Activated CD4-positive, alpha-beta T cell treated with anti-CD3 and anti-CD28 coated beads, Interleukin-2, amount 50 U/mL, for 24 hours (primary cell): ENCODE results near the gene ACSL6.
"Not testable (repeated sequence)": the region's sequence is repeated elsewhere in the genome, so short reads cannot be mapped to it uniquely, and the experiment has no call there.

ENCODE experiments used
- DNase-seq, 2 donors: peaks; one replicate each; pipeline ENCODE4 v3.0.0-alpha.2; 2020; ENCODE audit warnings: low read depth in 1 of 2, low spot score in 1 of 2

ACSL6 gene

DNA sequence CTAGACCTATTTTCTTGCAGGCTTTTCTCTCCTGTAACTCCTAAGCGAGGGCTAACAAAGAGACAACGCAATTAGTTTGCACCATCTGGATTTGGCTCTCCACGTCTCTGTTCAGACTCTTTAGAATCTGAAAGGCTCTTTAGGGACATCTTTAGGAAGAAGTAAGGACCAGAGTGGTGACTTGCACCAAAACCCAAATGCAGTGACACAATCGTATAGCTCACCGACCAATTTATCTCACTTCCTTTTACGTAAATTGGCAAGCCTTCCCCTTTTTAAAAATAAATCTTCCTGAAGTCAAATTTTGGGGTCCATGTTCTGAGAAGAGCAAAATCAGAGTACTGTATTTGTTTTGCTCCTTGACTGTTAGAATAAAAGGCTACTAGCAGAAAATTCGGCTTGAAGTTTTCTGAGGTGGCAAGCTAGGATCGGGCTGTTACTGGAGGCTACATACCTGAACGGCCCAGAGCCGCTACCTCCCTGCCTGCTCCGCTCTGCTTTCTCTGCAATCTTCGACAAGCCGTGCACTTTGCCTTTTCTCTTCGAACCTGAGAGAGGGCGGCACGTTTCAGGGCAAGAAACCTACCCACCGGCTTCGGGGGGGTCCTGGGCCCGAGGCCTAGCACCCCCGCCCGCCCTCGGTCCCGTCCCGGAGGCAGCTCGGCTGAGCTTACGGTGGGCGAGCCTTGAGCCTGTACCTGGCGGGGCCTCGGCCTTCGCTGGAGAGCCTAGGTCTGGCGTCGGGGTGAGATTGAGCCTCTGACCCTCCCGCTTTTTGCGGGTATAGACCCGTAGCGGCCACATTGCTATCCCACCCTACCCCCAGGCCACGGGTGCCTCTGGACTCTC is 66.5 kb downstream of the ACSL6 start:
- DNase-seq = no peak

DNA sequence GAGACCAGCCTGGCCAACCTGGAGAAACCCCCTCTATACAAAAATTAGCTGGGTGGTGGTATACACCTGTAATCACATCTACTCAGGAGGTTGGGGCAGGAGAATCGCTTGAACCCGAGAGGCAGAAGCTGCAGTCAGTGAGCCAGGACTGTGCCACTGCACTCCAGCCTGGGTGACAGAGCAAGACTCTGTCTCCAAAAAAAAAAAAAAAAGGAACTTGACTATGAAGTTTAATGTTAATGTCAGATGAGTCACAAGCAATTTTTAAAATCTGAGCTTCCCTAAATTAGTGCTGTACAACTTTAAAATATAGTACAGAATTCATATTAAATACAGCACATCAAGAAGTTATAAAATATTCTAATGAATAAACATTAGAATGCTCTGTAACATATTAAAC is 67.5 kb downstream of the ACSL6 start:
- DNase-seq = no peak

GRCh38 chr5:131942016-131942415 is 69.4 kb downstream of the ACSL6 start:
- DNase-seq = no peak

GRCh38 chr5:131939690-131940345 is 71.6 kb downstream of the ACSL6 start:
- DNase-seq = no peak

DNA sequence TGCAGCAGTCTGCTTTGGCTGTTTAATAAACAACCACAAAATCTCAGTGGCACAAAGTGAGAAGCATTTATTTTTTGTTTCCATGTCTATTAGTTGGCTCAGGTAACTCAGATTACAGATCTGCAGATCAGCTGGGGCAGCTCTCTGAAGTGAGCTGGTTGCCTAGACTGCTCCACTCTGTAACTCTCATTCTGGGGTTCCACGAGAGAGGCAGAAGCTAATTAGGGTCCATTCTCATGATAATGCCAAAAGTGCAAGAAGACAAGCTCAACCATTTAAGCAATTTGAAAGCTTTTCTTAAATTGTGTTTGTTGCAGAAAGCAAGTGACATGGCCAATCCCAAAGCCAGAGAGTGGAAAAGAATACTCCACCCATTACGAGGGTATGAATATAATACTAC is 79.2 kb downstream of the ACSL6 start:
- DNase-seq = no peak

DNA sequence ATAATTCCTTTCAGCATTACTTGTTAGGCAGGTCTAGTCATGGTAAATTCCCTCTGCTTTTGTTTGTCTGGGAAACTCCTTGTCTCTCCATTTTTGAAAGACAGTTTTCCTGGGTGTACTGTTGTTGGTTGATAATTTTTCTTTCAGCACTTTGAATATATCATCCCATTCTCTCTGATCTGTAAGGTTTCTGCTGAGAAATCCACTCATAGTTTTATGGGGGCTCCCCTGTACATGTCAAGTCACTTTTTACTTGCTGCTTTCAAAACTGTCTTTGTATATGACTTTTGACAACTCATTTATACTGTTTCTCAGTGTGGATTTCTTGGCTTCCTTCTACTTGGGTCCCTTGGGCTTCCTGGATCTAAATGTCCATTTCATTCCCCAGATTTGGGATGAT is 82.5 kb downstream of the ACSL6 start:
- DNase-seq = no peak

DNA sequence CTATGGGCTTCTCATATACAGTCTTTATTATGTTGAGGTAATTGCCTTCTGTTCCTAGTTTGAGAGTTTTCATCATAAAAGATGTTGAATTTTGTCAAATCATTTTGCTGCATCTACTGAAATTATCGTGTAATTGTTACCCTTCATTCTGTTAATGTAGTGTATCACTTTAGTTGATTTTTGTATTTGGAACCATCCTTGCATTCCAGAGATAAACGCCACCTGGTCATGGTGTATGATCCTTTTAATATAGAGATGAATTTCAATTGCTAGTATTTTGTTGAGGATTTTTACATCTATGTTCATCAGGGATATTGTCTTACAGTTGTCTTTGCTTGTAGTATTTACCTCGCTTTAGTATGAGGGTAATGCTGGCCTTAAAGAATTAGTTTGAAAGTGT is 85.3 kb downstream of the ACSL6 start:
- no peak for DNase-seq

DNA sequence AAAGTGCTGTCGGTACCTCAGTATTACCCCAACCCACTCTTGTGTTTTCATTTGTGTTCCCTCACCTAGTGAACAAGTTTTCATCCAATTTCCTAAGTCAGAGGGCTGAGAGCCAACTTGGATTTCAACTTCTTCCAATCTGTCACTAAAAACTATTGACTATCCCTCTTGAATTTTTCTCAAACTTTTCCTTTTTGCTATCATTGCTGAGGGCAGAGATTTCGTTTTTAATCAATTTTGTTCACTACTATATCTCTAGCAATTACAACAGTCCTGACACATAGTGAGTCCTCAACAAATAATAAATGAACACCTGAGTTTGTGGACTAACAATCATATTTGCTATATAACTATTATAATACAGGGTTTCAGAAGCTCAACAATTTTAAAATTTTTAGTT is 95.0 kb downstream of the ACSL6 start:
- DNase-seq = no peak

DNA sequence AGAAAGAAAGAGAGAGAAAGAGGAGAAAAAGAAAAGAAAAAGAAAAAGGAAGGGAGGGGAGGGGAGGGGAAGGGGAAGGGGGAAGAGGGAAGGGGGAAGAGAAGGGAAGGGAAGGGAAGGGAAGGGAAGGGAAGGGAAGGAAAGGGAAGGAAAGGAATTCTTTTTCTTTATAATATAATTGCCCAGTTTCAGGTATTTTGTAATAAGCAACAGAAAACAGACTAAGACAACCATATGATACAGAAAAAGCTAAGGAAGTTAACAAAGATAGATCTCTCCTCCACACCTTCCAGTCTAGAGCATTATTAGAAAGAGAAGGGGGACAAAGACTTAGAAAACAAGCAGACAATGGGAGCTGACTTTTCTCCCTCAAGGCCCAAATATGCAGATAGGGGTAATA is 97.0 kb downstream of the ACSL6 start:
- no peak for DNase-seq

- no peak for DNase-seq
Observed at GRCh38 chr5:131913603-131914002, 97.9 kb downstream of the ACSL6 start.

DNA sequence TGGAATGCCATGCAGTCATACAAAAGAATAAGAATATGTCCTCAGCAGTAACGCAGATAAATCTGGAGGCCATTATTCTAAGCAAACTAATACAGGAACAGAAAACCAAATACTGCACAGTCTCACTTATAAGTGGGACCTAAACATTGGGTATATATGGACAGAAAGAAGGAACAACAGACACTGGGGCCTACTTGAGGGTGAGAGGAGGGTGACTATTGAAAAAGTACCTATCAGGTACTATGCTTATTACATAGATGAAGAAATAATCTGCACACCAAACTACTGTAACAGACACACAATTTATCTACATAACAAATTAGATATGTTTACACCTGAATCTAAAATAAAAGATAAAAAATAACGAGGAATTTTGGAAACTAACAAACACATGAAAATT is 104.8 kb downstream of the ACSL6 start:
- no peak for DNase-seq

DNA sequence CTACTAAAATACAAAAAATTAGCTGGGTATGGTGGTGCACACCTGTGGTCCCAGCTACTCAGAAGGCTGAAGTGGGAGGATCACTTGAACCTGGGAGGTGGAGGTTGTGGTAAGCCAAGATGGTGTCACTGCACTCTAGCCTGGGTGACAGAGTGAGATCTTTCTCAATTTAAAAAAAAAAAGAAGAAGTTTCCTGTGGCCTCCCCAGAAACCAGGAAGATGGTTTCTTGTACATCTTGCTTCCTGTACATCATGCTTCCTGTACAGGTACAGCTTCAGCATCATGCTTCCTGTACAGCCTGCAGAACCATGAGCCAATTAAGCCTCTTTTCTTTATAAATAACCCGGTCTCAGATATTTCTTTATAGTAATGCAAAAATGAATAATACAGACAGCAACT is 109.2 kb downstream of the ACSL6 start:
- not testable (repeated sequence) for DNase-seq
